H1 (cell line): ENCODE data around the gene B3GALT5. TPM values are rescaled to one million over a fixed set of nuclear protein-coding genes. Genes with fewer than 3 reads are reported as not detected.

Experiments
- CTCF ChIA-PET: fragments of 300-600 bp; sonication (Branson Sonifier 250); formaldehyde crosslinking; loops from one replicate; lab custom pipeline; 2021; ENCODE audit not compliant: partially characterized antibody; lab: Charles Lee
- POLR2A ChIA-PET: fragments of 300-600 bp; sonication (Branson Sonifier 250); formaldehyde crosslinking; loops from one replicate; lab custom pipeline; 2021; ENCODE audit warnings: inconsistent platforms; ENCODE audit not compliant: partially characterized antibody; lab: Charles Lee
- DNase-seq, 2 experiments: peaks; one replicate each; pipeline versions ENCODE4 v3.0.0 to v3.0.0-alpha.2; 2010 to 2022; ENCODE audit warnings: low spot score in 2 of 2, low read depth in 1 of 2, mixed read lengths in 1 of 2
- FAIRE-seq: peaks from 2 replicates; lab custom pipeline; 2011; peaks lifted over from hg19 to GRCh38; lab: Jason Lieb, UNC
- H2AFZ ChIP-seq: 2 replicates; pipeline ENCODE4 v1.8.1; 2012; ENCODE audit warnings: low read length, inconsistent platforms
- H2AK5ac ChIP-seq: 2 replicates; pipeline ENCODE4 v1.6.1; 2013; ENCODE audit warnings: low read depth, low read length
- H2BK120ac ChIP-seq: replicated peaks from 2 replicates; pipeline ENCODE3; 2013; ENCODE audit warnings: low read depth, low read length, inconsistent platforms
- H2BK12ac ChIP-seq: 2 replicates; pipeline ENCODE4 v1.6.1; 2013; ENCODE audit warnings: low read depth, low read length
- H2BK15ac ChIP-seq: 2 replicates; pipeline ENCODE4 v1.6.1; 2013; ENCODE audit warnings: low read length
- H2BK20ac ChIP-seq: 2 replicates; pipeline ENCODE4 v1.6.1; 2013; ENCODE audit warnings: low read length
- H2BK5ac ChIP-seq: 2 replicates; pipeline ENCODE4 v1.6.1; 2013; ENCODE audit warnings: low read depth, low read length
- H3K14ac ChIP-seq: 2 replicates; pipeline ENCODE4 v1.6.1; 2013; ENCODE audit warnings: inconsistent platforms; ENCODE audit not compliant: insufficient read length
- H3K18ac ChIP-seq: 2 replicates; pipeline ENCODE4 v1.6.1; 2013; ENCODE audit warnings: low read length; ENCODE audit errors: extremely low read depth
- H3K23ac ChIP-seq: 2 replicates; pipeline ENCODE4 v1.6.1; 2013; ENCODE audit warnings: inconsistent platforms; ENCODE audit not compliant: insufficient read length
- H3K23me2 ChIP-seq: 2 replicates; pipeline ENCODE4 v1.6.1; 2013; ENCODE audit warnings: low read depth, low read length
- H3K27ac ChIP-seq: 2 replicates; pipeline ENCODE4 v1.6.1; 2011; ENCODE audit warnings: low read depth, low read length, inconsistent platforms
- H3K27me3 ChIP-seq, 4 experiments: replicated peaks in 1 of 4; 1 replicate in 1 of 4; 2 replicates in 3 of 4; pipeline versions ENCODE4 v1.6.1 to v1.8.1; 2011 to 2013; ENCODE audit warnings: low read length in 3 of 4, mild to moderate bottlenecking in 3 of 4, inconsistent platforms in 2 of 4, mixed read lengths in 2 of 4, moderate library complexity in 1 of 4; ENCODE audit not compliant: control insufficient read depth in 3 of 4, insufficient read depth in 3 of 4; ENCODE audit errors: extremely low read depth in 1 of 4
- H3K36me3 ChIP-seq, 4 experiments: 2 replicates each; pipeline versions ENCODE4 v1.6.1 to v1.8.1; 2011 to 2013; ENCODE audit warnings: mild to moderate bottlenecking in 4 of 4, low read length in 3 of 4, moderate library complexity in 2 of 4, control low read depth in 1 of 4, inconsistent platforms in 1 of 4; ENCODE audit not compliant: insufficient read depth in 4 of 4, control insufficient read depth in 2 of 4
- H3K4ac ChIP-seq: replicated peaks from 2 replicates; pipeline ENCODE3; 2013; ENCODE audit warnings: low read length, low read depth, mixed read lengths, inconsistent platforms; ENCODE audit not compliant: insufficient read length
- H3K4me1 ChIP-seq, 4 experiments: replicated peaks in 1 of 4; 1 replicate in 1 of 4; 2 replicates in 3 of 4; pipeline versions ENCODE4 v1.6.1 to v1.8.1; 2011 to 2013; ENCODE audit warnings: low read length in 3 of 4, inconsistent platforms in 2 of 4, mixed read lengths in 1 of 4; ENCODE audit not compliant: insufficient read depth in 4 of 4, control insufficient read depth in 3 of 4
- H3K4me2 ChIP-seq, 2 experiments: 2 replicates each; pipeline versions ENCODE4 v1.6.1 to v1.8.1; 2011 to 2013; ENCODE audit warnings: low read depth in 2 of 2, low read length in 2 of 2, control low read depth in 1 of 2, inconsistent platforms in 1 of 2, mild to moderate bottlenecking in 1 of 2; ENCODE audit not compliant: insufficient read depth in 1 of 2
- H3K4me3 ChIP-seq, 4 experiments: fragments of 200-600, 300-600 bp in 1 of 4; sonication (generic), shearing (Covaris generic), sonication (Bioruptor Twin) in 1 of 4; 2 replicates each; pipeline versions ENCODE4 v1.5.1 to v1.8.1; 2011 to 2016; ENCODE audit warnings: low read length in 4 of 4, low read depth in 3 of 4, control low read depth in 2 of 4, inconsistent platforms in 2 of 4, mild to moderate bottlenecking in 2 of 4, mixed read lengths in 1 of 4, moderate library complexity in 1 of 4; ENCODE audit not compliant: insufficient read depth in 2 of 4; ENCODE audit errors: extremely low read depth in 1 of 4
- H3K56ac ChIP-seq: replicated peaks from 2 replicates; pipeline ENCODE3; 2013; ENCODE audit warnings: low read depth, mild to moderate bottlenecking, mixed read lengths, low read length, inconsistent platforms; ENCODE audit not compliant: insufficient read length
- H3K79me1 ChIP-seq: 2 replicates; pipeline ENCODE4 v1.6.1; 2013; ENCODE audit warnings: low read depth, low read length, control low read depth
- H3K79me2 ChIP-seq, 2 experiments: 2 replicates each; pipeline versions ENCODE4 v1.6.1 to v1.8.1; 2012 to 2013; ENCODE audit warnings: low read length in 2 of 2, mild to moderate bottlenecking in 2 of 2, inconsistent platforms in 1 of 2; ENCODE audit not compliant: insufficient read depth in 2 of 2, control insufficient read depth in 1 of 2
- H3K9ac ChIP-seq, 4 experiments: replicated peaks in 1 of 4; 1 replicate in 1 of 4; 2 replicates in 3 of 4; pipeline versions ENCODE4 v1.6.1 to v1.8.1; 2011 to 2013; ENCODE audit warnings: low read depth in 3 of 4, low read length in 3 of 4, control low read depth in 2 of 4, mild to moderate bottlenecking in 2 of 4, moderate library complexity in 2 of 4, inconsistent platforms in 1 of 4; ENCODE audit errors: extremely low read depth in 1 of 4
- H3K9me3 ChIP-seq, 2 experiments: 2 replicates each; pipeline versions ENCODE4 v1.6.1 to v1.8.1; 2012 to 2013; ENCODE audit warnings: mild to moderate bottlenecking in 2 of 2, moderate library complexity in 2 of 2, control low read depth in 1 of 2, inconsistent platforms in 1 of 2, low read depth in 1 of 2, low read length in 1 of 2, mixed read lengths in 1 of 2; ENCODE audit not compliant: insufficient read depth in 2 of 2
- H4K20me1 ChIP-seq, 2 experiments: replicated peaks in 1 of 2; 2 replicates each; pipeline versions ENCODE3 to v1.8.1; 2011 to 2013; ENCODE audit warnings: inconsistent platforms in 2 of 2, low read length in 2 of 2, mild to moderate bottlenecking in 1 of 2; ENCODE audit not compliant: insufficient read depth in 2 of 2, control insufficient read depth in 1 of 2
- H4K5ac ChIP-seq: 2 replicates; pipeline ENCODE4 v1.6.1; 2013; ENCODE audit warnings: low read length, low read depth, mixed read lengths, inconsistent platforms; ENCODE audit not compliant: insufficient read length
- H4K8ac ChIP-seq: 2 replicates; pipeline ENCODE4 v1.8.0; 2013; ENCODE audit warnings: mild to moderate bottlenecking, moderate library complexity, low read length, inconsistent platforms; ENCODE audit not compliant: insufficient read depth; ENCODE audit errors: extremely low read depth
- H4K91ac ChIP-seq: replicated peaks from 2 replicates; pipeline ENCODE3; 2013; ENCODE audit warnings: low read length, mixed read lengths, inconsistent platforms; ENCODE audit not compliant: insufficient read length
- CTCF ChIP-seq, 3 experiments: IDR thresholded peaks; 1 replicate in 2 of 3; 2 replicates in 1 of 3; pipeline versions ENCODE4 v1.5.1 to v1.6.1; 2011; ENCODE audit warnings: low read length in 3 of 3, mild to moderate bottlenecking in 3 of 3, inconsistent platforms in 2 of 3, low read depth in 1 of 3, moderate library complexity in 1 of 3; ENCODE audit not compliant: insufficient read depth in 1 of 3; ENCODE audit errors: control extremely low read depth in 1 of 3
- EP300 ChIP-seq, 2 experiments: IDR thresholded peaks; 1 replicate in 1 of 2; 2 replicates in 1 of 2; pipeline ENCODE4 v1.6.1; 2011 to 2012; ENCODE audit warnings: low read depth in 2 of 2, low read length in 2 of 2, mild to moderate bottlenecking in 2 of 2, borderline replicate concordance in 1 of 2, inconsistent platforms in 1 of 2, moderate library complexity in 1 of 2
- EZH2 ChIP-seq: fragments of 200-600 bp; sonication (generic); IDR thresholded peaks from 2 replicates; pipeline ENCODE4 v1.7.1; 2012; ENCODE audit warnings: low read depth, mild to moderate bottlenecking, moderate library complexity, low read length, inconsistent platforms; ENCODE audit not compliant: severe bottlenecking
- KDM4A ChIP-seq: IDR thresholded peaks from one replicate; pipeline ENCODE4 v1.7.1; 2012; ENCODE audit warnings: low read depth, mild to moderate bottlenecking, moderate library complexity, low read length, inconsistent platforms; ENCODE audit not compliant: severe bottlenecking
- POLR2A ChIP-seq, 2 experiments: IDR thresholded peaks; 1 replicate in 1 of 2; 2 replicates in 1 of 2; pipeline ENCODE4 v1.6.1; 2011; ENCODE audit warnings: low read depth in 2 of 2, low read length in 2 of 2, mild to moderate bottlenecking in 2 of 2; ENCODE audit errors: control extremely low read depth in 1 of 2
- SP1 ChIP-seq: IDR thresholded peaks from 2 replicates; pipeline ENCODE4 v1.6.1; 2011; ENCODE audit warnings: low read depth, low read length
- SRF ChIP-seq: IDR thresholded peaks from 2 replicates; pipeline ENCODE4 v1.6.1; 2011; ENCODE audit warnings: mild to moderate bottlenecking, low read depth, low read length, moderate library complexity
- TAF1 ChIP-seq: IDR thresholded peaks from 2 replicates; pipeline ENCODE4 v1.6.1; 2011; ENCODE audit warnings: mild to moderate bottlenecking, low read depth, low read length
- YY1 ChIP-seq: IDR thresholded peaks from 2 replicates; pipeline ENCODE4 v1.6.1; 2011; ENCODE audit warnings: low read depth, mild to moderate bottlenecking, low read length
- WGBS, 2 experiments: shearing (Covaris generic) in 1 of 2; methylation state at CpG; one replicate each; pipeline versions ENCODE4 v1.1.6 to v1.1.7; 2013 to 2015; ENCODE audit warnings: low lambda C conversion rate in 2 of 2, mixed read lengths in 2 of 2, inconsistent platforms in 1 of 2, low coverage in 1 of 2, missing lambda C conversion rate in 1 of 2; ENCODE audit not compliant: insufficient replicate concordance in 2 of 2, insufficient coverage in 1 of 2, insufficient read length in 1 of 2; ENCODE audit errors: extremely low coverage in 1 of 2, missing lambda C conversion rate in 1 of 2; 5-methylcytosine and 5-hydroxymethylcytosine counted together
- polyA plus RNA-seq, 7 experiments: library from polyadenylated mRNA; depleted of rRNA in 3 of 7; stranded (reverse) in 5 of 7; unstranded in 2 of 7; fragments of >200 nt in 5 of 7; fragments of 200-250 nt in 2 of 7; gene quantifications; 1 replicate in 5 of 7; 2 replicates in 1 of 7; 4 replicates in 1 of 7; pipeline versions ENCODE4 v1.2.1 to v1.2.3, GENCODE V29; 2011 to 2013; ENCODE audit warnings: missing spikeins in 2 of 7, mixed read lengths in 2 of 7
- total RNA-seq: library from RNA; stranded (reverse); fragmentation: NEBNext Ultra II Directional; extraction: Animal tissue kit (Norgen Biotek cat#: 25700); gene quantifications from 2 replicates; pipeline ENCODE4 v1.2.1, GENCODE V29; 2021
- TF ChIP-seq, protein P1 (sequence below): IDR thresholded peaks from 2 replicates; pipeline ENCODE4 v1.6.1; 2012; ENCODE audit warnings: inconsistent platforms

The B3GALT5 gene
- total and polyA plus RNA-seq, 2 of the 8 experiments (the other 6 are each of a cell fraction or from before 2014, with no cell fraction given) = 11.9 to 25.1 TPM

GRCh38 chr21:39616211-39616772, 3.6 kb downstream of the B3GALT5 start:
- Histone ChIP-seq H4K5ac (no peak overlapping the region), H4K20me1 (peaks cover 1 to 2% of the 10 kb centered on the region in 2 experiments), H3K36me3 (peaks cover 2 to 33% (median 16%) of the 10 kb centered on the region in 4 experiments; a peak in 7 of 8 replicates), H2BK15ac (no peak overlapping the region), H3K56ac (no peak overlapping the region), H2BK20ac (no peak overlapping the region), H3K23me2 (peaks cover 16% of the 10 kb centered on the region), H3K4me3 (no peak overlapping the region), H2AFZ (no peak overlapping the region), H2BK120ac (no peak overlapping the region), H4K91ac (no peak overlapping the region), H3K4me2 (no peak overlapping the region), H3K79me2 (peaks cover 22 to 95% of the 10 kb centered on the region in 2 experiments), H3K27ac (no peak overlapping the region), H3K79me1 (peaks cover 4% of the 10 kb centered on the region; the same call in 1 of the 2 replicates), H3K27me3 (no peaks in the 10 kb centered on the region), H2AK5ac (no peak overlapping the region), H3K23ac (no peak overlapping the region), H3K4me1 (peaks cover 5 to 16% (median 7%) of the 10 kb centered on the region in 4 experiments), H2BK5ac (no peak overlapping the region), H3K9me3 (no peaks in the 10 kb centered on the region), H3K4ac (no peak overlapping the region), H3K9ac (no peak overlapping the region), H4K8ac (no peak overlapping the region), H3K14ac (no peak overlapping the region), H2BK12ac (no peak overlapping the region), H3K18ac (no peak overlapping the region)
- 86% methylated on average over 5 of the region's 5 CpGs; no CpG with 5 or more reads in 1 of the 2 experiments for WGBS, 2 experiments
- ChIA-PET CTCF (interaction anchor here (0.6 kb wide), 2 partner anchors 82 to 924 kb away, joined by 3 read pairs; no protein-coding TSS in a partner anchor), POLR2A (interaction anchor here (0.7 to 16.0 kb wide), 3 partner anchors 15 to 72 kb away, joined by 3 to 222 read pairs (median 4); no protein-coding TSS in a partner anchor)
- DNase-seq = no peak
- no peak for FAIRE-seq
- TF ChIP-seq CTCF (IDR thresholded peaks at IDR 0.05; ENCODE audit: control extremely low read depth in 1 of 3, insufficient read depth in 1 of 3, low read depth in 1 of 3, low read length in 3 of 3) (no peak), YY1 (no peak), SRF (no peak), KDM4A (no peak), EP300 (IDR thresholded peaks at IDR 0.05; ENCODE audit: borderline replicate concordance in 1 of 2, low read depth in 2 of 2, low read length in 2 of 2) (no peak), EZH2 (no peak), POLR2A (IDR thresholded peaks at IDR 0.05; ENCODE audit: control extremely low read depth in 1 of 2, low read depth in 2 of 2, low read length in 2 of 2) (no peak), SP1 (no peak), TAF1 (no peak)
- TF ChIP-seq, protein P1, sequence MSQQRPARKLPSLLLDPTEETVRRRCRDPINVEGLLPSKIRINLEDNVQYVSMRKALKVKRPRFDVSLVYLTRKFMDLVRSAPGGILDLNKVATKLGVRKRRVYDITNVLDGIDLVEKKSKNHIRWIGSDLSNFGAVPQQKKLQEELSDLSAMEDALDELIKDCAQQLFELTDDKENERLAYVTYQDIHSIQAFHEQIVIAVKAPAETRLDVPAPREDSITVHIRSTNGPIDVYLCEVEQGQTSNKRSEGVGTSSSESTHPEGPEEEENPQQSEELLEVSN = no peak
